H9 (cell line): ENCODE data around the gene EZH1. TPM values are rescaled to one million over a fixed set of nuclear protein-coding genes. Genes with fewer than 3 reads are reported as not detected.

ENCODE experiments used
- DNase-seq: peaks from one replicate; pipeline ENCODE4 v3.0.0-alpha.2; 2017
- H2AFZ ChIP-seq: one replicate; pipeline ENCODE4 v1.6.1; 2013; ENCODE audit warnings: mild to moderate bottlenecking, low read length, control low read depth, moderate library complexity
- H2AK5ac ChIP-seq: 2 replicates; pipeline ENCODE4 v1.6.1; 2013; ENCODE audit warnings: low read length, control low read depth, mixed read lengths; ENCODE audit not compliant: insufficient read length
- H2BK120ac ChIP-seq: one replicate; pipeline ENCODE4 v1.6.1; 2013; ENCODE audit warnings: low read depth, mild to moderate bottlenecking, low read length, control low read depth, inconsistent platforms; ENCODE audit not compliant: poor library complexity, severe bottlenecking
- H2BK12ac ChIP-seq: 2 replicates; pipeline ENCODE4 v1.6.1; 2013; ENCODE audit warnings: low read length, control low read depth, mixed read lengths, low read depth; ENCODE audit not compliant: insufficient read length
- H2BK15ac ChIP-seq: 2 replicates; pipeline ENCODE4 v1.6.1; 2013; ENCODE audit warnings: low read depth, low read length, control low read depth
- H2BK20ac ChIP-seq: one replicate; pipeline ENCODE4 v1.6.1; 2013; ENCODE audit warnings: low read depth, mild to moderate bottlenecking, low read length, control low read depth, inconsistent platforms; ENCODE audit not compliant: poor library complexity, severe bottlenecking
- H2BK5ac ChIP-seq: 2 replicates; pipeline ENCODE4 v1.6.1; 2013; ENCODE audit warnings: low read length, control low read depth, mixed read lengths; ENCODE audit not compliant: insufficient read length
- H3K14ac ChIP-seq: 2 replicates; pipeline ENCODE4 v1.6.1; 2013; ENCODE audit warnings: low read length, control low read depth; ENCODE audit not compliant: insufficient read depth
- H3K18ac ChIP-seq: 2 replicates; pipeline ENCODE4 v1.6.1; 2013; ENCODE audit warnings: low read depth, mild to moderate bottlenecking, mixed read lengths, low read length, control low read depth; ENCODE audit not compliant: insufficient read length
- H3K23ac ChIP-seq: 2 replicates; pipeline ENCODE4 v1.6.1; 2013; ENCODE audit warnings: low read length, control low read depth, mixed read lengths, low read depth; ENCODE audit not compliant: insufficient read length
- H3K23me2 ChIP-seq: 2 replicates; pipeline ENCODE4 v1.6.1; 2013; ENCODE audit warnings: low read depth, mild to moderate bottlenecking, mixed read lengths, low read length, control low read depth; ENCODE audit not compliant: insufficient read length, poor library complexity, severe bottlenecking
- H3K27ac ChIP-seq: 2 replicates; pipeline ENCODE4 v1.5.1; 2013; ENCODE audit warnings: low read length, control low read depth, mixed read lengths, low read depth; ENCODE audit not compliant: insufficient read length
- H3K27me3 ChIP-seq: 2 replicates; pipeline ENCODE4 v1.6.1; 2013; ENCODE audit warnings: low read length, control low read depth, inconsistent platforms; ENCODE audit not compliant: insufficient read depth
- H3K4ac ChIP-seq: 2 replicates; pipeline ENCODE4 v1.6.1; 2013; ENCODE audit warnings: low read depth, mild to moderate bottlenecking, control low read depth, inconsistent platforms, low read length, moderate library complexity
- H3K4me1 ChIP-seq: 2 replicates; pipeline ENCODE4 v1.6.1; 2013; ENCODE audit warnings: low read length, control low read depth, inconsistent platforms; ENCODE audit not compliant: insufficient read depth
- H3K4me2 ChIP-seq: 2 replicates; pipeline ENCODE4 v1.6.1; 2013; ENCODE audit warnings: low read length, control low read depth, mixed read lengths; ENCODE audit not compliant: insufficient read length, insufficient read depth
- H3K56ac ChIP-seq: 2 replicates; pipeline ENCODE4 v1.6.1; 2013; ENCODE audit warnings: low read depth, mild to moderate bottlenecking, mixed read lengths, low read length, control low read depth; ENCODE audit not compliant: insufficient read length
- H3K79me1 ChIP-seq: 2 replicates; pipeline ENCODE4 v1.6.1; 2013; ENCODE audit warnings: low read depth, mild to moderate bottlenecking, moderate library complexity, low read length, control low read depth, inconsistent platforms; ENCODE audit not compliant: insufficient read depth, poor library complexity, severe bottlenecking
- H3K79me2 ChIP-seq: 2 replicates; pipeline ENCODE4 v1.6.1; 2013; ENCODE audit warnings: low read length, control low read depth, inconsistent platforms; ENCODE audit not compliant: insufficient read depth
- H3K9ac ChIP-seq: 2 replicates; pipeline ENCODE4 v1.6.1; 2013; ENCODE audit warnings: low read length, control low read depth, mixed read lengths; ENCODE audit not compliant: insufficient read length; ENCODE audit errors: extremely low read depth
- H3K9me3 ChIP-seq: one replicate; pipeline ENCODE4 v1.6.1; 2013; ENCODE audit warnings: low read depth, low read length, inconsistent platforms; ENCODE audit not compliant: control insufficient read depth
- H3T11ph ChIP-seq: one replicate; pipeline ENCODE4 v1.6.1; 2013; ENCODE audit warnings: mild to moderate bottlenecking, low read length, control low read depth, inconsistent platforms
- H4K20me1 ChIP-seq: one replicate; pipeline ENCODE4 v1.6.1; 2013; ENCODE audit not compliant: control insufficient read depth, insufficient read length, insufficient read depth
- H4K5ac ChIP-seq: 2 replicates; pipeline ENCODE4 v1.6.1; 2013; ENCODE audit warnings: low read depth, mild to moderate bottlenecking, mixed read lengths, low read length, control low read depth; ENCODE audit not compliant: insufficient read length
- H4K8ac ChIP-seq: replicated peaks from 2 replicates; pipeline ENCODE4 v1.6.1; 2013; ENCODE audit warnings: low read length, control low read depth, mixed read lengths, low read depth; ENCODE audit not compliant: insufficient read length
- H4K91ac ChIP-seq: 2 replicates; pipeline ENCODE4 v1.6.1; 2013; ENCODE audit warnings: low read depth, mild to moderate bottlenecking, moderate library complexity, mixed read lengths, low read length, control low read depth; ENCODE audit not compliant: insufficient read length
- H3K27ac Mint-ChIP-seq, 3 experiments: 2 replicates in 2 of 3; 3 replicates in 1 of 3; pipeline ENCODE4 v1.8.0; 2020 to 2021; ENCODE audit warnings: mixed read lengths in 3 of 3, mild to moderate bottlenecking in 1 of 3, moderate library complexity in 1 of 3
- H3K27me3 Mint-ChIP-seq: 2 replicates; pipeline ENCODE4 v1.8.0; 2021; ENCODE audit warnings: low read depth, mild to moderate bottlenecking, moderate library complexity, mixed read lengths
- H3K36me3 Mint-ChIP-seq, 3 experiments: 2 replicates in 2 of 3; 3 replicates in 1 of 3; pipeline ENCODE4 v1.8.0; 2020 to 2021; ENCODE audit warnings: low read depth in 3 of 3, mixed read lengths in 3 of 3; ENCODE audit not compliant: insufficient read depth in 1 of 3
- H3K4me1 Mint-ChIP-seq, 2 experiments: 2 replicates each; pipeline ENCODE4 v1.8.0; 2020; ENCODE audit warnings: mixed read lengths in 2 of 2
- H3K4me3 Mint-ChIP-seq, 2 experiments: 2 replicates in 1 of 2; 3 replicates in 1 of 2; pipeline ENCODE4 v1.8.0; 2020 to 2021; ENCODE audit warnings: mild to moderate bottlenecking in 2 of 2, mixed read lengths in 2 of 2, moderate library complexity in 1 of 2
- H3K9me3 Mint-ChIP-seq, 2 experiments: 2 replicates in 1 of 2; 3 replicates in 1 of 2; pipeline ENCODE4 v1.8.0; 2020; ENCODE audit warnings: mild to moderate bottlenecking in 2 of 2, mixed read lengths in 2 of 2, moderate library complexity in 1 of 2
- WGBS: extraction: QIAGEN DNeasy Blood & Tissue Kit; methylation state at CpG from one replicate; pipeline ENCODE4 v1.1.7; 2013; ENCODE audit warnings: missing lambda C conversion rate, low lambda C conversion rate, mixed read lengths; ENCODE audit not compliant: insufficient read length; ENCODE audit errors: extremely low coverage; 5-methylcytosine and 5-hydroxymethylcytosine counted together
- total RNA-seq: library from RNA; stranded (reverse); gene quantifications from 2 replicates; pipeline ENCODE4 v1.2.1, GENCODE V29; 2021
- TF ChIP-seq, protein P1 (sequence below): fragments of 200-600 bp; sonication (generic); conservative IDR thresholded peaks from 3 replicates; pipeline ENCODE4 v1.8.0; 2021; ENCODE audit warnings: antibody characterized with exemption, mild to moderate bottlenecking

The EZH1 gene
- total RNA-seq, 1 experiment from 2014 or later = 17.9 TPM

DNA sequence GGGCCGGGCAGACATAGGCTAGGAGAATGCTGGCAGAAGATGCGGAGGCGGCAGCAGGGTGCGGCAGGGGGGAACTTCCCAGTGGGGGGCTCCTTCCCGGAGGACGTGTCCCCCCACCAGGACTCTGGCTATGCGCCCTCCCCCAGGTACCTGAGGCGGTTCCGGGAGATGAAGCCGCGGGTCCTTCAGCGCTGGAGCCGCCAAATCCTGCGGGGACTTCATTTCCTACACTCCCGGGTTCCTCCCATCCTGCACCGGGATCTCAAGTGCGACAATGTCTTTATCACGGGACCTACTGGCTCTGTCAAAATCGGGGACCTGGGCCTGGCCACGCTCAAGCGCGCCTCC, 38.9 kb upstream of the EZH1 start:
- no peaks in the 10 kb centered on the region for H3K9me3 Mint-ChIP-seq
- H3K23ac ChIP-seq = no peak overlapping the region
- peaks cover 0 to 9% (median 7%) of the 10 kb centered on the region in 3 experiments; a peak in 6 of 7 replicates for H3K36me3 Mint-ChIP-seq
- no peaks in the 10 kb centered on the region for H3K79me2 ChIP-seq
- H2BK120ac ChIP-seq = no peak overlapping the region
- no CpG with 5 or more reads among the region's 22 CpGs for WGBS
- H2BK12ac ChIP-seq = no peak overlapping the region
- no peak overlapping the region for H3K27ac ChIP-seq
- no peaks in the 10 kb centered on the region for H3K9me3 ChIP-seq
- H3K18ac ChIP-seq = no peak overlapping the region
- no peak overlapping the region for H2BK15ac ChIP-seq
- H3K9ac ChIP-seq = no peak overlapping the region
- H3K27me3 Mint-ChIP-seq = peaks cover 28% of the 10 kb centered on the region
- peaks cover 8% of the 10 kb centered on the region for H3K23me2 ChIP-seq
- H4K5ac ChIP-seq = no peak overlapping the region
- H3K4me3 Mint-ChIP-seq = no peak overlapping the region; a peak in 1 of 5 replicates
- H3K79me1 ChIP-seq = no peaks in the 10 kb centered on the region
- H3T11ph ChIP-seq = no peak overlapping the region
- H2AFZ ChIP-seq = no peak overlapping the region
- H2BK20ac ChIP-seq = no peak overlapping the region
- no peak overlapping the region for H3K27ac Mint-ChIP-seq
- no peaks in the 10 kb centered on the region for H4K20me1 ChIP-seq
- no peak overlapping the region; the same call in 1 of the 2 replicates for H3K14ac ChIP-seq
- H4K91ac ChIP-seq = no peak overlapping the region
- H3K4me2 ChIP-seq = no peak overlapping the region
- TF ChIP-seq, protein P1, sequence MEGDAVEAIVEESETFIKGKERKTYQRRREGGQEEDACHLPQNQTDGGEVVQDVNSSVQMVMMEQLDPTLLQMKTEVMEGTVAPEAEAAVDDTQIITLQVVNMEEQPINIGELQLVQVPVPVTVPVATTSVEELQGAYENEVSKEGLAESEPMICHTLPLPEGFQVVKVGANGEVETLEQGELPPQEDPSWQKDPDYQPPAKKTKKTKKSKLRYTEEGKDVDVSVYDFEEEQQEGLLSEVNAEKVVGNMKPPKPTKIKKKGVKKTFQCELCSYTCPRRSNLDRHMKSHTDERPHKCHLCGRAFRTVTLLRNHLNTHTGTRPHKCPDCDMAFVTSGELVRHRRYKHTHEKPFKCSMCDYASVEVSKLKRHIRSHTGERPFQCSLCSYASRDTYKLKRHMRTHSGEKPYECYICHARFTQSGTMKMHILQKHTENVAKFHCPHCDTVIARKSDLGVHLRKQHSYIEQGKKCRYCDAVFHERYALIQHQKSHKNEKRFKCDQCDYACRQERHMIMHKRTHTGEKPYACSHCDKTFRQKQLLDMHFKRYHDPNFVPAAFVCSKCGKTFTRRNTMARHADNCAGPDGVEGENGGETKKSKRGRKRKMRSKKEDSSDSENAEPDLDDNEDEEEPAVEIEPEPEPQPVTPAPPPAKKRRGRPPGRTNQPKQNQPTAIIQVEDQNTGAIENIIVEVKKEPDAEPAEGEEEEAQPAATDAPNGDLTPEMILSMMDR = no peak
- H2BK5ac ChIP-seq = no peak overlapping the region
- H3K4me1 Mint-ChIP-seq = peaks cover 21 to 22% of the 10 kb centered on the region in 2 experiments
- H3K27me3 ChIP-seq = peaks cover 10% of the 10 kb centered on the region; the same call in 1 of the 2 replicates
- H2AK5ac ChIP-seq = no peak overlapping the region
- H3K4me1 ChIP-seq = no peaks in the 10 kb centered on the region
- no peak overlapping the region for H3K4ac ChIP-seq
- H3K56ac ChIP-seq = no peak overlapping the region
- no peak overlapping the region for H4K8ac ChIP-seq
- DNase-seq = peak; percentile 39
